ENCODE measurements around the gene TOR3A. TPM values are rescaled to one million over a fixed set of nuclear protein-coding genes. Genes with fewer than 3 reads are reported as not detected.

TOR3A gene
- polyA plus RNA-seq, 1 experiment: 16.8 TPM

Small RNA genes lying within 50 kb of the gene (small RNA-seq; reads per million reads assigned to genes)
- not detected for gene AL512326.3 (ENCODE audit: insufficient read length, low read depth)

Other genes with a start within 250 kb of the TOR3A start
- gene ANGPTL1, start 211.0 kb upstream of the TOR3A start, polyA plus RNA-seq (2011; rRNA removed): 0.16 and 0.47 TPM in 2 replicates
- gene FAM20B, start 56.2 kb upstream of the TOR3A start, polyA plus RNA-seq (2011; rRNA removed): 25.0 and 29.3 TPM in 2 replicates
- 13.9 and 19.2 TPM in 2 replicates for gene ABL2, start 147.6 kb downstream of the TOR3A start, polyA plus RNA-seq (2011; rRNA removed)
- 39.2 and 54.2 TPM in 2 replicates for gene SOAT1, start 211.7 kb downstream of the TOR3A start, polyA plus RNA-seq (2011; rRNA removed)